HG02763 (cell line): Measurements from ENCODE around the gene ARMC7.
"Not testable (repeated sequence)": the region's sequence is repeated elsewhere in the genome, so short reads cannot be mapped to it uniquely, and the experiment has no call there.

Experiments used
- ATAC-seq: cut with Tn5 transposase; IDR thresholded peaks from one replicate; pipeline ENCODE4 v1.9.1; 2021; ENCODE audit warnings: mild to moderate bottlenecking, moderate library complexity; ENCODE audit not compliant: unreplicated experiment

Gene ARMC7

GRCh38 chr17:75109407-75110233 is at the start of gene ARMC7:
Gene ARMC7, plus strand, starts transcription at chr17:75109969. Its CDS starts 320 bp downstream, at chr17:75110289.
- ATAC-seq = peak; percentile 68

DNA sequence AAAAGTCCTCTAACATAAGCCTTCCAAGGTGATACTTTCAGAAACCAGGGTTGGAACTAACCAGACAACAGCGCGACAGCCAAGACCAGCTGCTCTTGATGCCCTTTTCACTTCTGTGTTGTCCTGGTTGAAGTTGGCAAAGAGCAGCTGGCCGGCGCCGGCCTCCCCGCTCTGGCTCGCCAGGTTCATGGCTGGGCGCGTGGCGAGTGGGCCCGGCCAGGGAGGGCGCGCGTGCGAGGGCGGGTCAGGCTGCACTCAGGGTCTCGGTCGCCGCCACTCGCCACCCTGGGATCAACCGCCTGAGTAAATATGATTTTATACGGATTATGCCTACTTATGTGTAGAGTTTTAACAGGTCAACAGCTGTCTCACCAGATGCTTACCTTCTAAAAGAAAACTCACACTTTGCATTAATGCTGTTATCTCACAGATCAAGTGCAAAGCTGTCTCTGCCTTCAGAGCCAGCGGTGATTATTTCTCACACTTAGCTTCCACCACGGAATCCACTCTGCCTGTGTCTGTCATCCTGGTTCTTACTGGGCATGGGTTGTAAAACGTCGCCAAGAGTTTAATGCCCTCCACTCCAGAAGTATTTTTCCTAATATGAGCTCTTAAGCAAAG is 49.2 kb upstream of the ARMC7 start:
- ATAC-seq = no peak

GRCh38 chr17:75061055-75061438 is 48.7 kb upstream of the ARMC7 start:
- ATAC-seq = no peak

- no peak for ATAC-seq
Observed at GRCh38 chr17:75061618-75062017, 48.2 kb upstream of the ARMC7 start.

DNA sequence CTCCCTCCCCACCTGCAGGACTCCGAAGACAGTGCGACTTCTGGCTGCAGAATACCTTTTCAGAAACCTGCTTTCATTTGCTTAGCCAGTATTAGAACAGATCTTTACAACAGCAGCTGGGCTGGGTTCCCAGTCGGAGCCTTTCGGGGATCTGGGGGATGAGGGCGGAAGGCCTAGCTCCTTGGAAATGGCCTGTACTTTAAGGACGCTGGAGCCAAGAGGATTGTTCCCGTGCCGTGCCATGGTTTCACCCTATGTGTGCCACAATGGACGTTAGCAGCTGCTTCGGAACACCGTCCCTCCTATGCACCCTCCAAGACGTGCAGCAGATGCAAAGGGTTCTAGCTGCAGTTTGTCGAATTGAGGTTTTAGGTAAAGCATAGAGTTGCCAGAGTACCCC is 46.6 kb upstream of the ARMC7 start:
- ATAC-seq = no peak

DNA sequence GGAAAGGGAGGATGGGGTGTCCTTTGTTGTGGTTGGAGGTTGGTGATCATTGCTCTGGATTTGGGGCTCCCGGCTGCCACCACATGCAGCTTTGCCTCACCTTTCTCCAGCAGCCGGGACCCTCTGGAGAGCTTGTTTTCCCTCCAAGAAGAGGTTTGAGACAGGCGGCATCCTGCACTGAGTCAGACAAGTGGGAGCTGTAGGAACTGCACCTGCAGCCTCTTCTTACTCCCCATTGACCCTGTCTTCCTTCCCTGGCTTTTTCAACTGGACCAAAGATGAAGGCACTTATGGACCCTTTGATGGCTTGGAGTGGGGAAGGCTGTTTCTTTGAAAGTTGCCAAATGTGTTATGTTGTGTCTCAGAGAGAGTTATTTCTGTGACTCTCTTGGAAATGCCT is 46.1 kb upstream of the ARMC7 start:
- no peak for ATAC-seq

GRCh38 chr17:75064040-75064439 is 45.7 kb upstream of the ARMC7 start:
- no peak for ATAC-seq

DNA sequence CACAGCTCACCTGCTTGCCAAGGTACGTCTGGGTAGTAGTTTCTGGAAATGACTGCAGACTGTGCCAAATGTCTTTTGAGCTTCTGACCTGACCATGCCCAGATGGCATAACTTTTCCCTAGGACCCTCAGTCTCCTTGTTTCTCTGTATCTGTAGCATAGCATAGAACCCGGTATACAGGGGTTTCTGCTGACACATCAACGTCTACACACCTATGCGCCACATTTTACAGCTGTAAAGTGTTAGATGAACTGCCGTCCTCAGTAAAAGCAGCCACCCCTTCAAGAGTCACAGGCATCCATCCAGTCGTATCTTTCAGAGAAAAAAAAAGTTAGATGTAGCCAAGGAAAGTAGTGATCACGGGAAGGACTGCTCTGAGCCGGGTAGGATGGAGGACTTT is 45.3 kb upstream of the ARMC7 start:
- no peak for ATAC-seq

GRCh38 chr17:75064867-75065561 is 44.8 kb upstream of the ARMC7 start:
- no peak for ATAC-seq

DNA sequence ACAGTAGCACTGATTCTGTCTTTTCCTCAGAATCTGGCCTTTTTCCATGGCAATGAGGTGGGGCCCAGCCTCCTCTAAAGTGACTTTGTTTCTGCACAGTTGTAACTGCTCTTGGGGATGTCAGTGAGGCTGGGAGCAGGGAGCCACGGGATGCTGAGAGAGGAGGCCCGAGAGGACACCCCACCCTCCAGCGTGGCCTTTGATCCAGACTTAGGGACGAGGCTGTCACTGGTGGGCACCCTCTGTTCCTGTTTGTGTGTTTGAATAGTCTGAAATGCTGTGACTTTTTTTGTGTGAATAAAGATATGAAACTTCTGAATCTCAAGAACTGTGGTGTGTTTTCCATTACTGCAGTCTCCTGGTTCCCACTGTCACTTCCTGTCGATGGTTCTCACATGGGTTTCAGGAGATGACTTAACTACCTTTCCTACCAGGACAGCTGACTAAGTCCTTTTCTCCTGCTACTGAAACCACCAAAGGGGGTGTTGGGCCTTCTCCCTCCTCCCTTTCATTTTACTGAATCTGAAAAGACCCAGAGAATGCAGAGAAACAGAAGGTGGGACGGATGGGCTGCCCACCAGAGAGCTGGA is 44.1 kb upstream of the ARMC7 start:
- ATAC-seq = no peak

- ATAC-seq = no peak
Observed at GRCh38 chr17:75067856-75068255, 41.9 kb upstream of the ARMC7 start.

DNA sequence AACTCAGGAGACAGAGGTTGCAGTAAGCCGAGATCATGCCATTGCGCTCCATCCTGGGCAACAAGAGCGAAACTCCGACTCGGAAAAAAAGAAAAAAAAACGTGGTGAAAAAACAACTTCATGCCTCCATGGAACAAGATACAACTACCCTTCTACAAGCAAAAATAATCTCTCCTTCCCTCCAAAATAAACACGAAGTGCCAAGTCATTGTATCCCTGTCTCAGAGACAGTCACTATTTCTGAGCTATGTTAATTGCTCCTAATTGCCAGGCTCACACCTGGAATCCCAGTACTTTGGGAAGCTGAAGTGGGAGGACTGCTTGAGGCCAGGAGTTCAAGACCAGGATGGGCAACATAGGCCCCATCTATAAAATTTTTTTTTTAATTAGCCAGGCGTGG is 41.0 kb upstream of the ARMC7 start:
- ATAC-seq = no peak

GRCh38 chr17:75069783-75070182 is 40.0 kb upstream of the ARMC7 start:
- no peak for ATAC-seq

GRCh38 chr17:75071478-75072271 is 38.1 kb upstream of the ARMC7 start:
- ATAC-seq = not testable (repeated sequence)

GRCh38 chr17:75072909-75073308 is 36.9 kb upstream of the ARMC7 start:
- ATAC-seq = not testable (repeated sequence)

- ATAC-seq = no peak
Observed at GRCh38 chr17:75073618-75074047, 36.1 kb upstream of the ARMC7 start.

- ATAC-seq = no peak
Observed at GRCh38 chr17:75074532-75074931, 35.2 kb upstream of the ARMC7 start.

DNA sequence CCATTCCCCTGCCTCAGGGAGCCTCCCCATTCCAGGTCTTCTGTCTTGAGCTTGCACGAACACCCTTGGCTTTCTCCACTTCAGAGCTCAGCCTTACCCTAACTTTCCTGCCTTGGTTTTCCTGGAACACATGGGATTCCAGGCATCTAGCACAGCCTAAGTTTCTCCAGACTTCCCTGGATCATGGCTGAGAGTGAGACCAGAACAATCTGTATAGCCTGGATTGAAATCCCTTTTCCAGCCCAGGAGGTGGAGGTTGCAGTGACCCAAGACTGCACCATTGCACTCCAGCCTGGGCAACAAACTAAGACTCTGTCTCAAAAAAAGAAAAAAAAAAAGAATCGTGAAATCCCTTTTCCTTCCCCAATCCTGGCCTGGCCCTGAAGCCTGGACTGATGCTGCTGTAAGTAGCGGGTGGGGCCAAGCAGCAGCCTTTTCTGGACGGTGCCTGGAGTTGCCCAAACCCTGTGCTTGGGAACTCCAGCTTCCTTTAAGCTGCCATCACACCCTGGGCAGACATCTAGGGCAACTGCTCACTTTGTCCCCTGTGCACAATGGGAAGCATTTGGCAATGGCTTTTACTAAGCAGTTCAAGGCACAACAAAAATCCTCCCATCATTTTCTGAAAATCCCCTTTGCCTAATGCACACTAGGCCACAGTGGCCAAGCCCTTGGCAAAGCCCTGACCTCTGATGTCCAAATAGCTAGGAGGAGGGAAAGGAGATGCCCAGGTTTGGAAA is 34.0 kb upstream of the ARMC7 start:
- no peak for ATAC-seq

GRCh38 chr17:75077072-75077495 is 32.7 kb upstream of the ARMC7 start:
- ATAC-seq = no peak
